Measurements from ENCODE around the gene OR1M1. TPM values are rescaled to one million over a fixed set of nuclear protein-coding genes. Genes with fewer than 3 reads are reported as not detected.
"Not testable (repeated sequence)": the region's sequence is repeated elsewhere in the genome, so short reads cannot be mapped to it uniquely, and the experiment has no call there.

Gene OR1M1, protein sequence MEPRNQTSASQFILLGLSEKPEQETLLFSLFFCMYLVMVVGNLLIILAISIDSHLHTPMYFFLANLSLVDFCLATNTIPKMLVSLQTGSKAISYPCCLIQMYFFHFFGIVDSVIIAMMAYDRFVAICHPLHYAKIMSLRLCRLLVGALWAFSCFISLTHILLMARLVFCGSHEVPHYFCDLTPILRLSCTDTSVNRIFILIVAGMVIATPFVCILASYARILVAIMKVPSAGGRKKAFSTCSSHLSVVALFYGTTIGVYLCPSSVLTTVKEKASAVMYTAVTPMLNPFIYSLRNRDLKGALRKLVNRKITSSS
- not detected in 2 replicates for polyA plus RNA-seq (2014; cell fraction: cytosol; rRNA removed)
- polyA plus RNA-seq (2014; cell fraction: nucleus; rRNA removed): not detected in 2 replicates

DNA sequence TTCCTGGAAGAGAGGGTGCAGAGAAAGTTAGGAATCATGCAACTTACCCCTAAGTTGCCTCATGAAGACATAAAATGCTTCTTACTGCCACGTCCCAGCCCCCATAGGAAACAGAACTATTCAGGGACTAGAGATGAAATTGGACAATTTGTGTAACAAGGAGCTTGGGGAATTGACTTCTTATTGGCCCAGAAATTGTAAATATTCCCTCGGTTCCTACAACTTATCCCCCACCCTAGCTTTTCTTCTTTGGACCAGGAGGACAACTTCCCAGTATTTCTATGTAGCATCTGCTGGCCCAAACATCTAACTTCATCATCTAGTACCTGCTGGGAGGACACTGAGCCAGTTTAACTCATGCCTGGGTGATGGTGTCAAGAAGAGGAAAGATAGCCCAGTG, at the start of gene OR1M1:
TSS of gene OR1M1 (plus strand) at position 301 of the 400 bp plus-strand sequence. CDS start 6,184 bp downstream, outside the sequence.
- no peak for DNase-seq (ENCODE audit: low spot score)

GRCh38 chr19:9037400-9038062, 49.3 kb upstream of the OR1M1 start:
- DNase-seq (ENCODE audit: low spot score): no peak

DNA sequence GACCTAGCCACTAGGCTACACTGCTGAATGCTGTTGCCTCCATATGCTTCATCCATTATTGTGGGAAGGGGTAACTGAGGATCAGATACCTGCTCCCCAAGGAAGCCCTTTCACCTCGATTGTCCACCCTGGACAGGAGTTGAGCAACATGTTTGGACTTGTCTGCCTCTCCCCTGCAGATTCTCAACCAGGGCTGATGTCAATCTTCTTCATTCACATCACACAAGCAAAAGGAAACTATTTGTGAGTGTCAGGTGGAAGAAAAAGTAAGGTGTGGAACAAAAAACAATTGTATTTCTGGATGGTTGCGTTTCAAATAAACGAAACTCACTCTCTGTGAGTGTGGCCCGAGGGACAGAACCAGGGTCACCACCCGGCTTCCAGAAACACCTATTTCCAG, 47.1 kb upstream of the OR1M1 start:
- DNase-seq (ENCODE audit: low spot score): no peak

GRCh38 chr19:9040131-9040530, 46.7 kb upstream of the OR1M1 start:
- DNase-seq (ENCODE audit: low spot score): no peak

GRCh38 chr19:9041023-9041422, 45.8 kb upstream of the OR1M1 start:
- DNase-seq (ENCODE audit: low spot score): no peak

GRCh38 chr19:9043524-9043923, 43.3 kb upstream of the OR1M1 start:
- DNase-seq (ENCODE audit: low spot score): no peak

- DNase-seq (ENCODE audit: low spot score): no peak
Measured at GRCh38 chr19:9044449-9044848, 42.4 kb upstream of the OR1M1 start.

- no peak for DNase-seq (ENCODE audit: low spot score)
Measured at GRCh38 chr19:9046694-9047093, 40.2 kb upstream of the OR1M1 start.

- DNase-seq (ENCODE audit: low spot score): no peak
Measured at GRCh38 chr19:9052894-9053293, 34.0 kb upstream of the OR1M1 start.

DNA sequence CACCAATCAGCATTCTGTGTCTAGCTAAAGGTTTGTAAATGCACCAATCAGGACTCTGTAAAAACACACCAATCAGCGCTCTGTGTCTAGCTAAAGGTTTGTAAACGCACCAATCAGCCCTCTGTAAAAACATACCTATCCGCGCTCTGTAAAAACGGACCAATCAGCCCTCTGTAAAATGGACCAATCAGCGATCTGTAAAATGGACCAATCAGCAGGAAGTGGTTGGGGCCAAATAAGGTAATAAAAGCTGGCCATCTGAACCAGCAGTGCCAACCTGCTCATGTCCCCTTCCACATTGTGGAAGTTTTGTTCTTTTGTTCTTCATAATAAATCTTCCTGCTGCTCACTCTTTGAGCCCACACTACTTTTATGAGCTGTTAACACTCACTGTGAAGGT, 33.2 kb upstream of the OR1M1 start:
- not testable (repeated sequence) for DNase-seq (ENCODE audit: low spot score)

GRCh38 chr19:9054207-9054606, 32.7 kb upstream of the OR1M1 start:
- no peak for DNase-seq (ENCODE audit: low spot score)

DNA sequence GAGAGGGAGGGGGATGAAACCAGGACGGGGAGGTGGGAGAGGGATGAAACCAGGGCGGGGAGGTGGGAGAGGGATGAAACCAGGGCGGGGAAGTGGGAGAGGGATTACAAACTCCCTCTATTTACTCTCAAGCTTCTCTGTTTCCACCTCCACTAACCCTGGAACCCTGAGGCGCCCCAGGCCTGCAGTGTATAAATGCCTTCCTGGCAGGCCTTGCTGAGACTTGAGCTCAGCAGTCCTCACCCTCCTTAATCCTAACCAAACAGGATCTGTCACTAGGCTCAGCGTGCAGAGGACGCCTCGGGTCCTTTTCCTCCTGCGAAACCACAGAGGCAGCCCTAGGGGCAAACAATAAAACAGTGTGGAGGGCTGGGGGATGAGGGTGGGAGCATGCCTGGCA, 32.1 kb upstream of the OR1M1 start:
- DNase-seq (ENCODE audit: low spot score): no peak

DNA sequence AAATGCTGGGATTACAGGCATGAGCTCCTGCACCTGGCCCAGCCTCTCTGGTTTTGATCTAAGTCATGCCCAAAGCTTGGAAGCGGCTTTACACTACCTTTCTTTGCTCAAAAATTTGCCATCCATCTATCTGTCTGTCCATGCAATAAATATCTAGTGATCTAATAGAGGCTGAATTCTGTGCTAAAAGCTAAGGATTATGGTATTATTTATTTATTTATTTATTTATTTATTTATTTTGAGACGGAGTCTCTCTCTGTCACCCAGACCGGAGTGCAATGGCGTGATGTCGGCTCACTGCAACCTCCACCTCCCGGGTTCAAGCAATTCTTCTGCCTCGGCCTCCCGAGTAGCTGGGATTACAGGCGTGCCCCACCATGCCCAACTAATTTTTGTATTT, 30.7 kb upstream of the OR1M1 start:
- not testable (repeated sequence) for DNase-seq (ENCODE audit: low spot score)

DNA sequence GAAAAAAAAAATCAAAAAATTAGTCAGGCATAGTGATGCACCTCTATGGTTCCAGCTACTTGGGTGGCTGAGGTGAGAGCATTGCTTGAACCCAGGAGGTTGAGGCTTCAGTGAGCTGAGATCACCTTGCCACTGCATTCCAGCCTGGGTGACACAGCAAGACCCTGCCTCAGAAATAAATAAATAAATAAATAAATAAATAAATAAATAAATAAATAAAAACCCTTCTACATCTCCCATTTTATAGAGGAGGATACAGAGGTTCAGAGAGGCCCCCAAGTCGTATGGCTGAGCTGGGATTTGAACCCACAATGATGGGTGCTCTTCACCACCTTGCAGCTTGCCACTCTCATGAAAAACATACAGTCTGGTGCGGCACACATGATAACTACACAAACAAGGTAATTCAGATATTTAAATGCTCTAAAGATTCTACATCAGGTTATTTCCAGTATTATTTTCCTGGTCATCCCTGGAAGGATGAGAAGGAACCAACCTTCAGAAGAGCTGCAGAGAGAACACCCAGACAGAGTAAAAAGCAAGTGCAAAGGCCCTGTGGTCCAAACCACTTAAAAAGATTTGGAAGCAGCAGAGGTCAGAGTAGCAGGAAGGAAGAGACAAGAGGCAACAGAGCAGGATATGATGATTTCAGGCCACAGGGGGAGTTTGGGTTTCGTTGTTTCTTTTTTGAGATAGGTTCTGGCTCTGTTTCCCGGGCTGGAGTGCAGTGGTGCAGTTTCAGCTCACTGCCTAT, 29.2 kb upstream of the OR1M1 start:
- no peak for DNase-seq (ENCODE audit: low spot score)

DNA sequence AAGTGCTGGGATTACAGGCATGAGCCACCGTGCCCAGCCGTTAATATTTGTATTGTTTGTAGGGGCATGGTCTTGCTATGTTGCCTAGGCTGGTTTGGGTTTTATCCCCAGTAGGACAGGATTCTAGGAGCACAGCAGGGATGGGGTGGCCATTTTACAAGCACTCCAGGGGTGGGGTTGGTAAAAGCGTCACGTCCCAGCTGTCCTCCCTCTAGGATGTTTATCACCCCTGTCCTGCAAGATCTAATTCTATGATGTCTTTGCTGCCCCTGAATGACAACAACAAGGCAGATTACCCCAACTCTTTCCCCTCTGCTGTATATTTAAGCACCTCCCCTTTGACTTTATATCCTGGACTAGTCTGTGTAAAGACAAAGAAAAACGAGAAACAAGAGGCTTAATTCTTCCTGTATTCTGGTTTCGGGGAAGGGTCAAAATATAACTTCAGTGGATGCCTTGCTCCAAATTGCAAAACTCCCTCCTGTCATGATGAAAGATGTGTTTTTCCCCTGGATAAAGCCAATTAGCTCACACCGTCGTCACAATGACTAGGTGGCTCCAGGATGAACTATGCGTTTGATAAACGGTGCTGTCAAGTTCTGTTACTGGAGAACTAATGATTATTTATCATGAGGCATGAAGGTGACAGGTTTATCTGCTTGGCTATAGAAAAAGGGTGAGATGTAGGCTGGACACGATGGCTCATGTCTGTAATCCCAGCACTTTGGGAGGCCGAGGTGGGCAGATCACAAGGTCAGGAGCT, 27.8 kb upstream of the OR1M1 start:
- DNase-seq (ENCODE audit: low spot score): no peak

- no peak for DNase-seq (ENCODE audit: low spot score)
Measured at GRCh38 chr19:9060564-9061340, 26.1 kb upstream of the OR1M1 start.

GRCh38 chr19:9061879-9062278, 25.0 kb upstream of the OR1M1 start:
- no peak for DNase-seq (ENCODE audit: low spot score)

DNA sequence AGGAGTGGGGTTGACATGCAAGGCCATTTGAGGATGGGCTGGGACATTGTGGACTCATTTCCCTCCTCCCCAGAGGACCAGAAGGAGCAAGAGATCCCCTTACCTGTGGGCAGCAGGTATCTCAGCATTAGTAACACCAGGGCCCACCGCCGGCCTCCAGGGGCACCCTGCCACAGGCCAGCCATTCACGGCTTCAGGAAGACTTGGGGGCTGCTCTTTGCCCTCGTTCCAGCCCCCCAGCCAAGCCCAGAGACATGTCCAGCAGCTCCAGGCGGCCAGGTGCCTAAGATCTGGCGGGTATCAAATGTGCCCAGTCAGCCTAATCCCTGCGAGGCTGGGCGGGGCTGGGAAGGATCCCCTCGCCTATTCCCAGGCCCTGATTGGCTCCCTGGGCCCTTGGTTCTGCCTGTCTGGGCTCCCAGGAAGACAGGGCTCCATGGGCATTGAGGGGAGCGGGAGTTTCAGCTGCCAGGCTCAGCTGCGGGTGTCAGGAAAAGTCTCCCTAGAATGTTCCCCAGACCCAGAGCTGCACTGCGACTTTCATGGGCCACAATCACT, 21.3 kb upstream of the OR1M1 start:
- DNase-seq (ENCODE audit: low spot score): no peak

DNA sequence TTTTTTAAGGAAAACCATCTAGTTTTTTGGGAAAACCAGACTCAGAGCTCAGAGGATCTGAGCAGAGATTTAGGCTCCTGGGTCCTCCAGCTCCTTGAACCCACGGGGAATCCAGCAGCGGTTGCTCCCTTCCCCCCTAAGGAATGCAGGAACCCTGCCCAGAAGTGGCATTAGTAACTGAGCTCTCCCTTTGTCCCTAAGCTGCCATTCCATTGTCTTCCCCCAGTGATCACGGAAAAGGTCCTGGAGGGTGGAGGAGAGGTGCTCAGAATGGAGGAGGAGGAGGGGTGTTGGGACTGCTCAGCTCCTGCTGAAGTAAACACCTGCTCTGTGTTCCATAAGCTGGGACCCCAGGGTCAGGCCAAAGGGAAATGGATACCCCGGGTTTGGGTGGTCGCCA, 16.8 kb upstream of the OR1M1 start:
- no peak for DNase-seq (ENCODE audit: low spot score)

DNA sequence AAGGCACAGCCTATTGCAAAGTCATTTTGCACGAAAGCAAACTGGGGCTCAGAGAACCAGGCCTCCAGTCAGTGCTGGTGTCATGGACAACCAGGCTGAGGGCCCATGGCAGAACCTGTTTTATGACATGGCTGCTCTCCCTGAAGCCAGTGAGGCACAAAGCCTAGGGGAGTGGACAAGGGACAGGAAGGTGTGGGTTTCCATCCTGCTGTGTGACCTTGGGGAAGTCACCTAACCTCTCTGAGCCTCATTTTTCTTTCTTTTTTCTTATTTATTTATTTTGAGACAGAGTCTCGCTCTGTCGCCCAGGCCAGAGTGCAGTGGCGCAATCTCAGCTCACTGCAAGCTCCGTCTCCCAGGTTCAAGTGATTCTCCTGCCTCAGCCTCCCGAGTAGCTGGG, 15.1 kb upstream of the OR1M1 start:
- not testable (repeated sequence) for DNase-seq (ENCODE audit: low spot score)

DNA sequence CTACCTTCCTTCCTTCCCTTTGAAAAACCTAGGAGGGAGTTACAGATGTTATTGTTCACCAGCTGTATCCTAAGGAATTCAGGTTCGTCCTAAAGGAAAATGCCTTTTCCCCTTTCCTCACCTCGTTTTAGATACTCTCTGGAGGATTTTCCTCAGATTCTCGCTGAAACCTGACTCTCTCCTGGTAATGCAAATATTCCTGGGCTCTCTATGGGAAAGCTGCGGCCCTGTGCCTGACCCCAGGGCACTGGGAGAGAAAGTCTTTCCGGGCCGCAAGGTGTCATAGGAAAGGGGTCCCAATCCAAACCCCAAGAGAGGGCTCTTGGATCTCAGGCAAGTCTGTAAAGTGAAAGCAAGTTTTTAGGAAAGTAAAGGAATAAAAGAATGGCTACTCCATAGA, 13.1 kb upstream of the OR1M1 start:
- DNase-seq (ENCODE audit: low spot score): no peak

Data from SK-N-DZ (cell line).